A549 (cell line): ENCODE measurements around the gene SYK.

Experiments used
- FOSL2 ChIP-seq, 2 experiments: fragments of 450-650 bp in 1 of 2; fragments of >200 bp in 1 of 2; sonication (Bioruptor Twin) in 1 of 2; formaldehyde crosslinking; IDR thresholded peaks; 2 replicates each; pipeline versions ENCODE4 v1.5.0 to v1.6.1; 2016 to 2020; ENCODE audit warnings: mild to moderate bottlenecking in 1 of 2, moderate library complexity in 1 of 2
- KDM1A ChIP-seq: fragments of 200-600 bp; sonication (generic); IDR thresholded peaks from 2 replicates; pipeline ENCODE4 v1.6.1; 2016; ENCODE audit warnings: low read depth, mild to moderate bottlenecking
- MAZ ChIP-seq: fragments of 150-350 bp; IDR thresholded peaks from 2 replicates; pipeline ENCODE4 v1.6.1; 2014; ENCODE audit warnings: antibody characterized with exemption, low read depth, low read length, borderline replicate concordance
- TP53 ChIP-seq: fragments of 250-450 bp; sonication (Bioruptor Pico); IDR thresholded peaks from 2 replicates; pipeline ENCODE4 v1.5.0; 2021; ENCODE audit warnings: mild to moderate bottlenecking, moderate library complexity
- ZFP36 ChIP-seq: fragments of 450-650 bp; IDR thresholded peaks from 2 replicates; pipeline ENCODE4 v1.6.1; 2014; ENCODE audit warnings: borderline replicate concordance; ENCODE audit not compliant: partially characterized antibody
- TF ChIP-seq, protein P1 (sequence below): fragments of >200 bp; sonication (Bioruptor Twin); formaldehyde crosslinking; IDR thresholded peaks from 3 replicates; pipeline ENCODE4 v1.5.1; 2016
- TF ChIP-seq, protein P2 (sequence below): fragments of 250-450 bp; sonication (Bioruptor Pico); IDR thresholded peaks from 2 replicates; pipeline ENCODE4 v1.5.0; 2020; ENCODE audit warnings: low read depth, mild to moderate bottlenecking, moderate library complexity

DNA sequence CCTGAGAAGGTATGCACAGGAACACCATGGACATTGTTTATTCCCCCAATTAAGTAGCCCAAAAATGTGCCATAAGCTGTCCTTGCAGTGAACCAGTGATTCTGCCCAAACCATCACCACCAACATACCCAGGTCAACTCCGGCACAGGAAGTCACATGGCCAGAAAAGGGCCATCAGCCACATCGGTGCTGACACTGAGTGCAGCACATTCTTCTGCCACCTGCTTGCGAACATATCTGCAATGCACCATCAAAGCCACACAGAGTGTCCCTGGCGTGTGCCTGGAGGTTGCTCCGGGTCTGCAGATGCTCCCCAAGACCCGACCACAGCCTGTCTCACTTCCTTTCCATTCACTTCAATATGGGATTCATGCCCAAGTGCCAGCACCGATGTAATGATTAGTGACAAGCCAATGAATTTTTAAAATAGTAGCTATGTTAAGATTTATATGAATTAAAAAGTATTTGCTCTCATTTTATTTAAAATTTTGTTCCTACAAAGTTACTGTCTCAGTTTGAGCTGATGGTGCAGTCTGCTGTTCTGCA lies 37.6 kb downstream of the SYK start:
- TF ChIP-seq MAZ, result no peak
- TF ChIP-seq, protein P1, sequence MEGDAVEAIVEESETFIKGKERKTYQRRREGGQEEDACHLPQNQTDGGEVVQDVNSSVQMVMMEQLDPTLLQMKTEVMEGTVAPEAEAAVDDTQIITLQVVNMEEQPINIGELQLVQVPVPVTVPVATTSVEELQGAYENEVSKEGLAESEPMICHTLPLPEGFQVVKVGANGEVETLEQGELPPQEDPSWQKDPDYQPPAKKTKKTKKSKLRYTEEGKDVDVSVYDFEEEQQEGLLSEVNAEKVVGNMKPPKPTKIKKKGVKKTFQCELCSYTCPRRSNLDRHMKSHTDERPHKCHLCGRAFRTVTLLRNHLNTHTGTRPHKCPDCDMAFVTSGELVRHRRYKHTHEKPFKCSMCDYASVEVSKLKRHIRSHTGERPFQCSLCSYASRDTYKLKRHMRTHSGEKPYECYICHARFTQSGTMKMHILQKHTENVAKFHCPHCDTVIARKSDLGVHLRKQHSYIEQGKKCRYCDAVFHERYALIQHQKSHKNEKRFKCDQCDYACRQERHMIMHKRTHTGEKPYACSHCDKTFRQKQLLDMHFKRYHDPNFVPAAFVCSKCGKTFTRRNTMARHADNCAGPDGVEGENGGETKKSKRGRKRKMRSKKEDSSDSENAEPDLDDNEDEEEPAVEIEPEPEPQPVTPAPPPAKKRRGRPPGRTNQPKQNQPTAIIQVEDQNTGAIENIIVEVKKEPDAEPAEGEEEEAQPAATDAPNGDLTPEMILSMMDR, result no peak
- TF ChIP-seq ZFP36, result no peak
- TF ChIP-seq, protein P2, sequence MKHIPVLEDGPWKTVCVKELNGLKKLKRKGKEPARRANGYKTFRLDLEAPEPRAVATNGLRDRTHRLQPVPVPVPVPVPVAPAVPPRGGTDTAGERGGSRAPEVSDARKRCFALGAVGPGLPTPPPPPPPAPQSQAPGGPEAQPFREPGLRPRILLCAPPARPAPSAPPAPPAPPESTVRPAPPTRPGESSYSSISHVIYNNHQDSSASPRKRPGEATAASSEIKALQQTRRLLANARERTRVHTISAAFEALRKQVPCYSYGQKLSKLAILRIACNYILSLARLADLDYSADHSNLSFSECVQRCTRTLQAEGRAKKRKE (CRISPR knock-in tag), result no peak
- no peak for TF ChIP-seq TP53
- no peak for TF ChIP-seq FOSL2 (IDR thresholded peaks at IDR 0.05)
- no peak for TF ChIP-seq FOSL2 (CRISPR knock-in tag; IDR thresholded peaks at IDR 0.05)
- TF ChIP-seq KDM1A, result no peak
